ENCODE results near the gene MELTF.

- TF ChIP-seq CTCF (conservative IDR thresholded peaks at IDR 0.05): no peak
- TF ChIP-seq ZFX (IDR thresholded peaks at IDR 0.05): no peak
Measured at GRCh38 chr3:197026481-197026866, 3.1 kb downstream of the MELTF start.
